GM19463 (cell line): ENCODE results near the gene RPAP2.
"Not testable (repeated sequence)": the region's sequence is repeated elsewhere in the genome, so short reads cannot be mapped to it uniquely, and the experiment has no call there.

Source experiments
- ATAC-seq: cut with Tn5 transposase; IDR thresholded peaks from one replicate; pipeline ENCODE4 v1.9.1; 2021; ENCODE audit warnings: mild to moderate bottlenecking, moderate library complexity; ENCODE audit not compliant: unreplicated experiment

Gene RPAP2

GRCh38 chr1:92374223-92374622, 75.4 kb downstream of the RPAP2 start:
- ATAC-seq: no peak

- ATAC-seq: no peak
Measured at GRCh38 chr1:92376345-92376744, 77.5 kb downstream of the RPAP2 start.

- ATAC-seq: not testable (repeated sequence)
Measured at GRCh38 chr1:92377991-92378390, 79.1 kb downstream of the RPAP2 start.

GRCh38 chr1:92380867-92381266, 82.0 kb downstream of the RPAP2 start:
- no peak for ATAC-seq

- not testable (repeated sequence) for ATAC-seq
Measured at GRCh38 chr1:92393966-92394365, 95.1 kb downstream of the RPAP2 start.

- ATAC-seq: no peak
Measured at GRCh38 chr1:92398519-92398918, 99.7 kb downstream of the RPAP2 start.

GRCh38 chr1:92399076-92399475, 100.2 kb downstream of the RPAP2 start:
- peak; percentile 91 for ATAC-seq

- ATAC-seq: no peak
Measured at GRCh38 chr1:92404661-92405060, 105.8 kb downstream of the RPAP2 start.

GRCh38 chr1:92408825-92409224, 110.0 kb downstream of the RPAP2 start:
- ATAC-seq: no peak

GRCh38 chr1:92409946-92410549, 111.2 kb downstream of the RPAP2 start:
- no peak for ATAC-seq

- ATAC-seq: no peak
Measured at GRCh38 chr1:92410706-92411105, 111.8 kb downstream of the RPAP2 start.

- no peak for ATAC-seq
Measured at GRCh38 chr1:92411511-92411910, 112.7 kb downstream of the RPAP2 start.

GRCh38 chr1:92419642-92420041, 120.8 kb downstream of the RPAP2 start:
- no peak for ATAC-seq

GRCh38 chr1:92424381-92424780, 125.5 kb downstream of the RPAP2 start:
- no peak for ATAC-seq

- ATAC-seq: no peak
Measured at GRCh38 chr1:92425617-92426016, 126.8 kb downstream of the RPAP2 start.

GRCh38 chr1:92430030-92430429, 131.2 kb downstream of the RPAP2 start:
- ATAC-seq: no peak

GRCh38 chr1:92434572-92434971, 135.7 kb downstream of the RPAP2 start:
- ATAC-seq: not testable (repeated sequence)

GRCh38 chr1:92439291-92439690, 140.4 kb downstream of the RPAP2 start:
- peak; percentile 65 for ATAC-seq

GRCh38 chr1:92441316-92441696, 142.4 kb downstream of the RPAP2 start:
- ATAC-seq: no peak

GRCh38 chr1:92441697-92442342, 143.0 kb downstream of the RPAP2 start:
- no peak for ATAC-seq

GRCh38 chr1:92442351-92442750, 143.5 kb downstream of the RPAP2 start:
- ATAC-seq: no peak

GRCh38 chr1:92443893-92444292, 145.0 kb downstream of the RPAP2 start:
- ATAC-seq: no peak

- ATAC-seq: no peak
Measured at GRCh38 chr1:92444351-92444750, 145.5 kb downstream of the RPAP2 start.
